Measurements from ENCODE around the gene GCNA. TPM values are rescaled to one million over a fixed set of nuclear protein-coding genes. Genes with fewer than 3 reads are reported as not detected.

Gene GCNA
- total RNA-seq, 4 donors from 2014 or later, result 3.0 to 15.7 (median 4.9) TPM

DNA sequence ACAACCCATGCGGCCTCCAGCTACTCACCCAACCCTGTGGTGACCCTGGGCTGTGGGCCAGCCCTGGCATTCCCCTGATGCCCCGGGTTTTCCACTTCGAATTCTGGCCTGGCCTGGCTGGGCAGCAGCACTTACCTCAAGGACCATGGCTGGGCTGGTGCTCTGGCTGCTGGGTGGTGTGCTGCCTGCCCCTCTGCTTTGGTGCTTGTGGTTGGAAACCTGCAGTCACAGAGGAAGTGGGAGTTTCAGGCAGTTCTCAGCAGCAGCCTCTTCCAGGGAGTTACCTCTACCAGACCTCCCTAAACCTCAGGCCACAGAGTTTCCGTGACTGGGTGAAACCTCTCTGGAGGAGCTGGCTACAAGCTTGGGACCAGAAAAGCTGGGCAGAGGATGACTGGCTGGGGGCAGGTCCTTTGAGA, 40.1 kb downstream of the GCNA start, which contains the start of gene CXCR3:
TSS of gene CXCR3 (minus strand) at position 209 of the 419 bp plus-strand sequence. CDS start at position 147, 62 bp downstream.
- peak in 2 of 3 donors; percentile 64 to 72 for DNase-seq
- peak within 1 kb of the TSS; percentile 17 to 46 (median 33) for H3K4me3 ChIP-seq

DNA sequence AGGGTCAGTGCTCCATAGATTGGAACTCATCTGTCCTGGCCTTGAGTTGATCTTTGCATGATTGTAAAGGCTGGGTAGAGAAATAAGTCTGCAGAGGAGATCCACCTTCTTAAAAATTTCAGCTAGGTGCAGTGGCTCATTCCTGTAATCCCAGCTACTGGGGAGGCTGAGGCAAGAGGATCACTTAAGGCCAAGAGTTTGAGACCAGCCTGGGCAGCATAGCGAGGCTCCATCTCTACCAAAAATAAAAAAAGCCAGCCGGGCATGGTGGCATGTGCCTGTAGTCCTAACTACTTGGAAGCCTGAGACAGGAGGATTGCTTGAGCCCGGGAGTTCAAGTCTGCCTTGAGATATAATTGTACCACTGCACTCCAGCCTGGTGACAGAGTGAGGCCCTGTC, 40.5 kb downstream of the GCNA start:
- H3K36me3 ChIP-seq, result no peaks in the 10 kb centered on the region
- TF ChIP-seq, protein P1, sequence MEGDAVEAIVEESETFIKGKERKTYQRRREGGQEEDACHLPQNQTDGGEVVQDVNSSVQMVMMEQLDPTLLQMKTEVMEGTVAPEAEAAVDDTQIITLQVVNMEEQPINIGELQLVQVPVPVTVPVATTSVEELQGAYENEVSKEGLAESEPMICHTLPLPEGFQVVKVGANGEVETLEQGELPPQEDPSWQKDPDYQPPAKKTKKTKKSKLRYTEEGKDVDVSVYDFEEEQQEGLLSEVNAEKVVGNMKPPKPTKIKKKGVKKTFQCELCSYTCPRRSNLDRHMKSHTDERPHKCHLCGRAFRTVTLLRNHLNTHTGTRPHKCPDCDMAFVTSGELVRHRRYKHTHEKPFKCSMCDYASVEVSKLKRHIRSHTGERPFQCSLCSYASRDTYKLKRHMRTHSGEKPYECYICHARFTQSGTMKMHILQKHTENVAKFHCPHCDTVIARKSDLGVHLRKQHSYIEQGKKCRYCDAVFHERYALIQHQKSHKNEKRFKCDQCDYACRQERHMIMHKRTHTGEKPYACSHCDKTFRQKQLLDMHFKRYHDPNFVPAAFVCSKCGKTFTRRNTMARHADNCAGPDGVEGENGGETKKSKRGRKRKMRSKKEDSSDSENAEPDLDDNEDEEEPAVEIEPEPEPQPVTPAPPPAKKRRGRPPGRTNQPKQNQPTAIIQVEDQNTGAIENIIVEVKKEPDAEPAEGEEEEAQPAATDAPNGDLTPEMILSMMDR (IDR thresholded peaks at IDR 0.05), result no peak
- no peak for TF ChIP-seq POLR2A (IDR thresholded peaks at IDR 0.05)
- no peaks in the 10 kb centered on the region for H3K27me3 ChIP-seq
- H3K9me3 ChIP-seq, result no peaks in the 10 kb centered on the region
- H3K27ac ChIP-seq, result peak overlapping the region; percentile 63 to 94 (median 81)
- H3K4me1 ChIP-seq, result peaks cover 9 to 21% (median 15%) of the 10 kb centered on the region in 4 donors
- H3K4me3 ChIP-seq, result peak overlapping the region in 1 of 4 donors; percentile 23
- DNase-seq, result no peak

More for the DNA sequence above, 40.1 kb downstream of the GCNA start, which contains the start of gene CXCR3:
- no peaks in the 10 kb centered on the region for H3K9me3 ChIP-seq
- TF ChIP-seq POLR2A (IDR thresholded peaks at IDR 0.05), result no peak
- TF ChIP-seq, protein P1 (IDR thresholded peaks at IDR 0.05), result no peak
- H3K36me3 ChIP-seq, result no peaks in the 10 kb centered on the region
- H3K27ac ChIP-seq, result peak within 1 kb of the TSS; percentile 63 to 94 (median 81)
- no peaks in the 10 kb centered on the region for H3K27me3 ChIP-seq
- peaks cover 7 to 16% (median 11%) of the 10 kb centered on the region in 4 donors for H3K4me1 ChIP-seq

DNA sequence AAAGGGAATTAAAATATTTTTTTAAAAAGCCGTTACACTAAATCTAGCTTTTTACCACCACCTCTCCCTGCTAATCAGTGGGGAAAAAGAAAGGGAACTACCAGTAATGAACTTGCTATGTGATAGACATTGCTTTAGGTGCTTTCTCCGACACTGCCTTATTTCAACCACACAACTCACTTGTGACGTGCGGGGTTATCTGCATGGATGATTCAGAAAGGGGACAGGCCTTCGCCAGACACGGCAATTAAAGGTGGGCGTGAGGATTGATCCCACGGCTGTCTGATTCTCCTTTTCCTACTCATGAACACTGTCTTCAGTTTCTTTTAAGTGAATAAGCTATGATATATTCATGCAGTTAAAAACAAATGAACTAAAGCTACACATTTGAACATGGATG, 41.0 kb downstream of the GCNA start:
- Histone ChIP-seq H3K4me1 (peaks cover 9 to 25% (median 19%) of the 10 kb centered on the region in 4 donors), H3K36me3 (no peaks in the 10 kb centered on the region), H3K4me3 (no peak overlapping the region), H3K27me3 (no peaks in the 10 kb centered on the region), H3K27ac (peak overlapping the region; percentile 63 to 94 (median 81)), H3K9me3 (no peaks in the 10 kb centered on the region)
- TF ChIP-seq, protein P1 (IDR thresholded peaks at IDR 0.05), result no peak
- TF ChIP-seq POLR2A (IDR thresholded peaks at IDR 0.05), result no peak
- no peak for DNase-seq

DNA sequence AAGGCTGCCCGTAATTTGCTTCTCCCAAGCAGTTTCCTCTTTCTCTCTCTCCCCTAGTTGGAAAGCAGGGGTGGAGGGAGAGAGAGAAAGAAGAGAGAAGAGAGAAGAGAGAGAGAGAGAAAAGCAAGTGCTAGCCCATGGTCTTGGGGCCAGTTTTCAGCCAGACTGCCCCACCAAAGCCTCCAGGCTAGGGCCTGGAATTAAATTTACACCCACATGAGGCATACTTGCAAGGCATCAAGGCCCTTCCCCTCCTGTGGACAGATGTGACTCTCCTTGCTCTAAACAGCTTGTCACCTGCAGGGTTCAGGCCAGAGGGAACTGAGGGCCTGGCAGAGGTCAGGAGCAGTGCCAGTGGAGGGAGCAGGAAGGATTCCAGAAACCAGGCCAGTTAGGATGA, 41.7 kb downstream of the GCNA start:
- H3K27ac ChIP-seq, result peak overlapping the region; percentile 22 to 94 (median 68)

DNA sequence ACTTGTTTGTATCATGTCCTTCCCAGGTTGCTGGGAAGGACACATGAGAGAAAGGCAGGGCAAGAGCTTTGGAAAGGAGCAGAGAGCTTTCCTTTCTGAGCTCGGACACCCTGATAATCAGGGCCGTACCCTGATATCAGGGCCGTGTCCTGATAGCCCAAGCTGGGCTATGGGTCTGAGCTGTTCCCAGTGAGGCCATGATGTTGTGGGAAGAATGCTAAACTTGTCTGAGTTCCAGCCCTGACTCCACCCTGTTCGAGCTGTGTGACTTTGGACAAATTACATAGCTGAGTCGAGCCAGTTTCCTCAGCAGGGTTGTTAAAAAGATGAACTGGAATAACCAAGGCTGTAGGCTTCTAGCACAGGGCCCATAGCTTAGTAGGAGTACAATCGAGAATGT, 43.4 kb downstream of the GCNA start:
- TF ChIP-seq, protein P1 (IDR thresholded peaks at IDR 0.05), result no peak
- peak in 1 of 2 donors; percentile 30 for TF ChIP-seq POLR2A (IDR thresholded peaks at IDR 0.05)
- peak overlapping the region; percentile 74 to 94 (median 90) for H3K27ac ChIP-seq
- peak in 1 of 3 donors; percentile 54 for DNase-seq

More for the DNA sequence above, 41.7 kb downstream of the GCNA start:
- Histone ChIP-seq H3K27me3 (no peaks in the 10 kb centered on the region), H3K9me3 (no peaks in the 10 kb centered on the region), H3K4me1 (peaks cover 9 to 29% (median 21%) of the 10 kb centered on the region in 4 donors), H3K36me3 (no peaks in the 10 kb centered on the region), H3K4me3 (no peak overlapping the region)
- no peak for DNase-seq
- TF ChIP-seq, protein P1 (IDR thresholded peaks at IDR 0.05), result no peak
- no peak for TF ChIP-seq POLR2A (IDR thresholded peaks at IDR 0.05)

More for the DNA sequence above, 43.4 kb downstream of the GCNA start:
- H3K27me3 ChIP-seq, result no peaks in the 10 kb centered on the region
- no peaks in the 10 kb centered on the region for H3K9me3 ChIP-seq
- no peaks in the 10 kb centered on the region for H3K36me3 ChIP-seq
- H3K4me1 ChIP-seq, result peaks cover 9 to 36% (median 21%) of the 10 kb centered on the region in 4 donors
- H3K4me3 ChIP-seq, result no peak overlapping the region
